HPDE6-E6E7 (cell line): ENCODE measurements around the gene NMRK2.
"Not testable (repeated sequence)": the region's sequence is repeated elsewhere in the genome, so short reads cannot be mapped to it uniquely, and the experiment has no call there.

Experiments used
- DNase-seq: peaks from one replicate; pipeline ENCODE4 v3.0.0; 2011; ENCODE audit warnings: missing footprints; ENCODE audit errors: extremely low spot score

Gene NMRK2

GRCh38 chr19:3964256-3965194 is 31.7 kb downstream of the NMRK2 start:
- no peak for DNase-seq

- DNase-seq: no peak
Observed at GRCh38 chr19:3966051-3967017, 33.5 kb downstream of the NMRK2 start.

GRCh38 chr19:3967983-3968382 is 35.1 kb downstream of the NMRK2 start:
- DNase-seq: not testable (repeated sequence)

- peak; percentile 92 for DNase-seq
Observed at GRCh38 chr19:3968556-3969434, 35.9 kb downstream of the NMRK2 start.

DNA sequence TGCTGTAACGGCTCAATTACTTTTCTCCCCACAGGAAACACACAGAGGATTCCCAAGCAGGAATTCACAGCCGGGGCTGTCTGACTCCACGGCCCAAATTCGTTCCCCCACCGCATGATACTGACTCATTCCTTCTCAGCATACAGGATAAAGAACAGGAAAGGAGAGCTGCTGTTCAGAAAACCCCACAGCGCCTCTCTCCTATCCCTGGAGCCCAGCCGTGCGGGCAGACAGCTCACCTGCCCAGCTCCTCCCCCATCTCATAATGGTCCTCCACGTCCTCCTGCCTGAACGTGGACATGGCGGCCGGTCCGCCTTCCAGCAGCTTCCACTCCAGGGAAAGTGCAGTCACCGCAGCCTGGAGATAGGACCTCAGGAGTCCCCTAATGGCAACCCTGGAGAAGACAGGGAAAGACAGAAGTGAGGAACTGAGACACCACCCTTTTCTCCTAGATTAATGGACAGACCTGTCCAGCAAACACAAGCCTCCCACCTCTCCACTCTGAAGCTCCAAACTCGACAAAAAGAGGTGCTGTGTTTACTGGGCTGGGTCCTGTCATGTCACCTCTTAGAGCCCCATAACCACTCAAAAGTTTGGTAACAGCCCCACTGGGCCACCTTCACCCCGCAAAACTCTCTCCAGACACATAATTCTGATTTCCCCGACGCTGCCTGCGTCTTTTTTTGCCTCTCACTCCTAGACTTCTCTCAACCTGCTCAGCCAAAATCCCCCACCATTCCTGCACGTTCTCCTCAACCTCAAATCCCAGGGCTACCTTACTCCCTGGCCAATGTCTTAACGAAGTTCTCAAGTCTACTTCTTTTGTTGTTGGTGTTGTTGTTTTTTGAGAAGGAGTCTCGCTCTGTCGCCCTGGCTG is 36.8 kb downstream of the NMRK2 start:
- DNase-seq: peak; percentile 81

DNA sequence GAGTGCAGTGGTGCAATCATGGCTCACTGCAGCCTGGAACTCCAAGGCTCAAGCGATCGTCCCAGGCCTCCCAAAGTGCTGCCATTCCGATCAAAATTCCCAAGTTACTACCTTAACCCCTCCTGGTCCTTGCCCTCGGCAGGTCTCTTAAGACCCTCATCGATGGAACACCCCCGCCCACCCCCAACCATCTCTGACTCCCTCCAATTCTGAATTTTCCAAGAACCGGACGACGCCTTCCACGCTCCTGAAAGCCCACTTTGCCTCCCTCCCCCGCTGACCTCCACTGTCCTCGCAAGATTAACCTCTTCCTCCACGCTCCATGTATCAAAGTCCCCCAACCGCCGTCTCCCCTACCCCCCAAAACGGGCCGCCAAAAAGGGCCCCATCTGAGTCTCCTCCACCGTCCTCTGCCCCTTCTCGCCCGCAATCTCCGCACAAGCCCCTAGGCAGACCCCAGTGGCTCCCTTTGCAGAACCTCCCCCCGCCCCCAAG is 37.5 kb downstream of the NMRK2 start:
- no peak for DNase-seq

- DNase-seq: peak; percentile 90
Observed at GRCh38 chr19:3970808-3971598, 38.1 kb downstream of the NMRK2 start, which contains the start of gene DAPK3. TSS of gene DAPK3 (minus strand) at chr19:3971099. CDS start at chr19:3969735, 1,364 bp downstream.

DNA sequence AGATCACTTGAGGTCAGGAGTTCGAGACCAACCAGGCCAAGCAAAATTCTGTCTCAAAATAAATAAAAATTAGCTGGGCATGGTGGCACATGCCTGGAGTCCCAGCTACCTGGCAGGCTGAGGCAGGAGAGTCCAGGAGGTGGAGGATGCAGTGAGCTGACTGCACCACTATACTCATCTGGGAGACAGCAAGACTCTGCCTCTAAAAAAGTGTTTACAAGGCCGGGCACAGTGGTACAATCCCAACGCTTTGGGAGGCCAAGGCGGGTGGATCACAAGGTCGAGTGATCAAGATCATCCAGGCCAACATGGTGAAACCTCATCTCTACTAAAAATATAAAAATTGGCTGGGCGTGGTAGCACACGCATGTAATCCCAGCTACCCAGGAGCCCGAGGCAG is 42.3 kb downstream of the NMRK2 start:
- DNase-seq: no peak

GRCh38 chr19:3975637-3976087 is 42.8 kb downstream of the NMRK2 start:
- DNase-seq: no peak

GRCh38 chr19:3976495-3977241 is 43.8 kb downstream of the NMRK2 start:
- no peak for DNase-seq

DNA sequence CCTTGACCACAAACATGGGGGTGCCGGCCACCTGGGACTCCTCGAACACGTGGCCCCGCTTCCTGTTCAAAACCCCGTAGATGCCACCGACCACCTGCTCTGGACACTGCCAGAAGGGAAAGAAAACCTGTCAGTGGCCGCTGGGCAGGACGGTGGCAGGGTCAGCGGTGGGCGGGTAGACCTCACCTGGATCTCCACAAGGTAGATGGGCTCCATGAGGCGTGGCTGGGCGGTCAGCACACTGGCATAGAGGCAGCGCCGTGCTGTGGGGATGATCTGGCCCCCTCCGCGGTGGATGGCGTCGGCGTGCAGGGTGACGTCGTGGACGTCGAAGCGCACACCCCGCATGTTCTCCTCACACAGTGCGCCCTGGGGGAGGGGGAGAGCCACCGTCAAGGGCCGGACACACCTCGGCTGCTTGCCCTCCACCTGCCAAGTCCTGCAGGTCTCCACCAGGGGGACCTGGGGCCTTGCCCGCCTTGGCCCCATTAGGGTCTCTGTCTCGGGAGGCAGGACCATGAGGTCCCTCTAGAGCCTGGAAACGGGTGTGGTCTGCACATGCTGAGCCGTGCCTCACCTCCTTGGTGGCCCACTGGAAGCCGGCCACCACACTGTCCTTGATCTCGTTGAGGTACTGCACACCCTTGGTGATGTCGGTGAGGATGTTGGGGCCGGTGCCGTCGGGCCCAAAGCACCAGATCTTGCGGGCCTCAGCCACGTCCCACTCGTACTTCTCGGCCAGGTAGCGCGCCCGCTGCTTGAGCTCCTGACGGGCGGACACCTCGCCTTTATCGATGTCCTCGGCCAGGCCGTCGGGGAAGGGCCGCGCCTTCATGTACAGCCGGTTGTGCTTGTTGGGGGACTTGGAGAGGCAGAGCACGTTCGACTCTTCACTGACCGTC is 44.6 kb downstream of the NMRK2 start:
- no peak for DNase-seq

- no peak for DNase-seq
Observed at GRCh38 chr19:3978145-3978544, 45.3 kb downstream of the NMRK2 start.

- DNase-seq: no peak
Observed at GRCh38 chr19:3979289-3979673, 46.4 kb downstream of the NMRK2 start.

DNA sequence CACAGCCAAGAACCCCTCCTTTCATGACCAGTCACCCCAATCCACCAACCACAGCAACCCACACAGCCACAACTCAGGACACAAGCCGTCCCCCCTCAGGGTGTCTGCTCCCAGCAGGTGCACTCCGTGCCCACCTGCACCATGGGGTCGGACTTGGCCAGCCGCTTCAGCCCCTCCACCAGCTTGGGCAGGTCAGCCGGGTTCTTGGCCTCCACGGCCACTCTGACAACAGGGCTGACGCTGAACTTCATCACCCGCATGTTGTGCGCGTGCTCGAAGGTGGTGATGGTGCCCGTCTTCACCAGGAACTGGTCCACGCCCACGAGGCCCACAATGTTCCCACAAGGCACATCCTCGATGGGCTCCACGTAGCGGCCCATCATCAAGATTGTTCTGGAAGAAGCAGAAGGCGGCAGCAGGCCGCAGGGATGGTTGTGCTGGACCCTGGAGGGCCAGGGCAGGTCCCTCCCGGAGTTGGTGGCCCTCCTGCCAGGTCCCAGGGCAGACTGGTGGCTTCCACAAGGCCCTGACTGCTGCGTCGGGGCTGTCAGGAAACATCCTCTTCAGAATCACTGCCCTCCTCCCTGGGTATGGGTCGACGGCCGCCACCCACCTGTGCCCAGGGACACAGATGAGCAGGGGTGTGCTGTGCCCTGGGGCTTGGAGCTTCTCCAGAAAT is 46.9 kb downstream of the NMRK2 start:
- DNase-seq: no peak

- DNase-seq: no peak
Observed at GRCh38 chr19:3980353-3981251, 47.7 kb downstream of the NMRK2 start.

DNA sequence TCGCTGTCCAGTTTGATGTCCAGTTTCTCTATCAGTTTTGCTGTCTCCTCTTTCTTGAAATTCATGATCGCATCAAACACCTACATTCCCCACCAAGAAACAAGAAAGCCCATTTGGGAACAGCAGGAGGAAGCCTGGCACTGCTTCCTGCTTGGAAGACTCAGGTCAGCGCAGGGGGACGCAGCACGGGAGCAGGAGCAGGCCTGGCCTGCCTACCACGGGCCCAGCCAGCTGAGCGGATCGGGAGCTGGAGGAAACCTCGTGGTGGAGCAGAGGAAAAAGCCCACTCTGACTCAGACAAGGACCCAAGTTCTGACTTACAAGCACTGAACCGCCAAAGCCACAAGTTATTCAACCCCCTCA is 48.5 kb downstream of the NMRK2 start:
- no peak for DNase-seq
